Left kidney (tissue), 2 donors: Measurements from ENCODE around the gene CHD2. TPM values are rescaled to one million over a fixed set of nuclear protein-coding genes. Genes with fewer than 3 reads are reported as not detected.
A peak's percentile ranks its signal among the peaks of the same experiment; 100 is the strongest.
"Not testable (repeated sequence)": the region's sequence is repeated elsewhere in the genome, so short reads cannot be mapped to it uniquely, and the experiment has no call there.

Experiments used
- DNase-seq: peaks from one replicate; pipeline ENCODE4 v3.0.0-alpha.2; 2013
- polyA plus RNA-seq: library from polyadenylated mRNA; unstranded; fragments of 120-200 nt; gene quantifications from one replicate; pipeline ENCODE4 v1.2.1, GENCODE V29; 2013; ENCODE audit not compliant: insufficient read length

The CHD2 gene
- polyA plus RNA-seq, 1 donor: 134 TPM

DNA sequence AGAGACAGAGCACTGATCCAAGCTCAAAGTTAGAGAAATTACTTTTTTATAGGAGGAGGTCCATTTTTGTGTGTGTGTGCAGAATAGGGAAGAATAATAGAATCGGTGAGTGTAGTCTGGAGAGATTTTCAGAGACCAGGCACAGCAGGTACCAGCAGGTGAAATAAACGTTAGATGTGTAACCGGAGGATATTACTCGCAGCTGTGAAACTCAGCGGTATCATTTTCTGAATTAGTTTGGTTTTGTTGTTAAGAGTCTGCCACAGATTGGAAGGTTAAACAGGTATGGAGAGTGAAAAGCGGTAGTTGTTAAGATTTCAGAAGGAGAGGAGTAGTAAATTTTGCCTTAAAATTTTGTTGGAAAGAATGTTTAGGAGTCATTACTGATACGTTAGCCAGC is 119.0 kb downstream of the CHD2 start:
- no peak for DNase-seq

DNA sequence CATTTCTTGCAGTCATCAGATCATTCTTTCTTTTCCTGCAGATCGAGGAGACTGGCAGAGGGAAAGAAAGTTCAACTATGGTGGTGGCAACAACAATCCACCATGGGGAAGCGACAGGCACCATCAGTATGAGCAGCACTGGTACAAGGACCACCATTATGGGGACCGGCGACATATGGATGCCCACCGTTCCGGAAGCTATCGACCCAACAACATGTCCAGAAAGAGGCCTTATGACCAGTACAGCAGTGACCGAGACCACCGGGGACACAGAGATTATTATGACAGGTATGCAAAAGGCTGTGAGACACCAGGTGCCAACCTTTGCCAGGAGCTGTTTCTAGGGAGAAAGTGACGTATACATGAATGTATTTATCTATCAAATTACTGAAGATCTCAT is 119.8 kb downstream of the CHD2 start:
- no peak for DNase-seq

DNA sequence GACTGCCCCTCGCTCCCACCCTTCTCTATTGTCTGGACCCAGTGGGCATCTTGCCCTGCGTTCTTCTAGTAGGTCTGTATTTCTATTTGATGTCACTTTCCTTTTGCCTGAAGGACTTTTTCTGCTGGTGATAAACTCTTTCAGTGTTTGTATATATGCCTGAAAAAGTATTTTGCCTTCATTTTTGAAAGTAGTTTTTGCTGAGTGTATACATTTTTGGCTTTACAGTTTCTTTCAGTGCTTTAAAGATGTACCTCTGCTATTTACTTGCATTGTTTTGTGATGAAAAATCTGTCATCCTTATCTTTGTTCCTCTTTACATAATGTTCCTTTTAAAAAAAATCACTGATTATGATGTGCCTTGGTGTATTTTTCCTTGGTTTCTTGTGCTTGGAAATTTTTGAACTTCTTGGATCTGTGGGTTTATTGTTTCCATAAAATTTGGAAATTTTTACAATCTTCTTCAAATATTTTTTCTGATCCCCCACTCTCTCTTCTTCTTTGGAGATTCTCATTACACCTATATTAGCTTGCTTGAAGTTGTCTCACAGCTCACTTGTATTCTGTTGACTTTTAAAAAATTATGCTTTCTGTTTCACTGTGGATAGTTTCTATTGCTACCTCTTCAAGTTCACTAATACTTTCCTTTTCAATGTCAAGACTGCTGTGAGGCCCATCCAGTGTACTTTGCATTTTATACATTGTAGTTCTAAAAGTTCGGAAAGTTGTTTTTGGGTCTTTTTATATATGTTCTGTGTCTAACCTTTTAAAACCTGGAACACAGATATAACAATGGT is 121.0 kb downstream of the CHD2 start:
- DNase-seq: no peak

DNA sequence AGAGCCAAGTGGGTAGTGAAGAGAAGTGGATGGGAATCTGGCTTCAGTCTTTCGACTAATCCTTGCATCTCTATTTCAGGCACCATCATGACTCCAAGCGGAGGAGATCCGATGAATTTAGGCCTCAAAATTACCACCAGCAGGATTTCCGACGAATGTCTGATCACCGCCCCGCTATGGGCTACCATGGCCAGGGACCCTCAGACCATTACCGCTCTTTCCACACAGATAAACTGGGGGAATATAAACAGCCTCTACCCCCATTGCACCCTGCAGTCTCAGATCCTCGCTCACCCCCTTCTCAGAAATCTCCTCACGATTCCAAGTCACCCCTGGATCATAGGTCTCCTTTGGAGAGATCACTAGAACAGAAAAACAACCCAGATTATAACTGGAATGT is 124.2 kb downstream of the CHD2 start:
- DNase-seq: no peak

DNA sequence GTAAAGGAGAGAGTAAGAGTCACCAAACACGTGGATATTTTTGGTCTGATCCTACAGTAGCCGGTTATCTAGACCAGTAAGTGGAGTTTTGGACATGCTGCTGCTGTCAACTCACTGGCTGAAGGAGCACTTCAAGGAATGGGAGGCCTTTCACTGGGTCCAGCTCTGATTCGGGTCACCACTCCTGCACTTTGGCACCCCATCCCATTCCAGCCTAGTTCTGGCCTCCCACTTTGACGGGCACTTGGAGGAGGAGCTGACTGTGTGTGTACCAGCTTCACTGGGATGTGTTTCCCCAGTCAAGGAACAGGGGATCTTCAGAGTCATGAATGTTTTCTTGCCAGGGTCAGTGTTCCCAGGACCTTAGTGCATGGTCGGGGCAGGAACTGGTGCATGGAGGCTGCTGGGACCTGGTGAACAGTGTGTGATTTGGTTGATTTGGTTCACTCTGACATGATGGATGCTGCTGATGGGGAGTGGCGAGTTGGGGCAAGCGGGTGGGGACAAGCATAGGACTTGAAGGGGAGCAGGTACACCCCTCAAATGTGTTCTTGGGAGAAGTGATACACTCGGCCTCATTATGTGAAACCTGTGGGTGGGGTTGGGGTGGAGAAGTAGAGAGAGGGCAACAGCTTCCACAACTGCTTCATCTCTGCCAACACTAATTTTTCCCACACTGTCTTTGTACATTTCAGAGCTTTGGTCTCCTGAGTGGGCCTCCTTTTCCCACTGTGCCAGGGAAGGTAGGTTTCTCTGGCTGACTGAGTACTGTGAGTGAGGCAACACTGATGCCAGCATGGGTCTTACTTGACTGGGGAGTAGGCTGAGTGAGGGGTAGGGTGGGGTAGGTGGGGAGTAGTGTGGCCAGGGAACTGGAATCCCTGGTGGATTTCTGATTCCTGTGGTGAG is 124.8 kb downstream of the CHD2 start:
- DNase-seq: no peak

DNA sequence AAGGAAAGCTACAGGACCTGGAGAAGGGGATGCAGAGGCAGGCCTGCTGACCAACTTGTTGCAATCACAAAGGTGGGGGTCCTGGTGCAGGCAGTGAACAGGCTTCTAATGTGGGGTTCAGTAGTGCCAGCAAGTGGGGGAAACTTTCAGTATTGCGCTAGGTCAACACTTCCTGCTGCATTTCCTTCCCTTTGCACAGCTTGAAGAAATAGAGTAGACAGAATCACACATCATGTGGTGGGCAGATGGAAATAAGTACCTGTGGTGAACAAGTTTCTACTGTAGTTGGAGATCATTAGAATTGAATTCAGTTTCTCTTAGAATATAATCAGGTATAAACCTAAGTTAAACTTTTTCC is 125.5 kb downstream of the CHD2 start:
- no peak for DNase-seq

DNA sequence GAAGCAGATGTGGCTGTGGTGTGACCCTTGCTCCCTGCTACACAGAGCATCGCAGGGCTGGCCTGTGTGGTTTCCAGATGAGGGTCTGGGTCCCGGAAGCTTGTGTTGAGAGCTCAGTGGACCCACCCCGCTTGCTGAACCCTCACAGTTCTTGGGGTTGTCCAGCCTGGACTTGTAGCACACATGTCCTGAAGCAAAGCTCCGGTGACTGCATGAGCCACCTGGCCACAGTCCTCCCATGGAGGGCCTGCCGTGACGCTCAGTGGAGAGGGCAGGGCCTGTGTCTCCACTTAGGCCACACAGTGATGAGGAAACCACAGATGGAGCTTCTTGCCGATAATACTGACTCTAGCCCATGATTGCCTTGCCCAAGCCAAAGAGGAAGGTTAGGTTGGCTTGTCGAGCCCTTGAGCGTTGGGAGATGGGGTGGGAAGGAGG is 126.3 kb downstream of the CHD2 start:
- DNase-seq: no peak

DNA sequence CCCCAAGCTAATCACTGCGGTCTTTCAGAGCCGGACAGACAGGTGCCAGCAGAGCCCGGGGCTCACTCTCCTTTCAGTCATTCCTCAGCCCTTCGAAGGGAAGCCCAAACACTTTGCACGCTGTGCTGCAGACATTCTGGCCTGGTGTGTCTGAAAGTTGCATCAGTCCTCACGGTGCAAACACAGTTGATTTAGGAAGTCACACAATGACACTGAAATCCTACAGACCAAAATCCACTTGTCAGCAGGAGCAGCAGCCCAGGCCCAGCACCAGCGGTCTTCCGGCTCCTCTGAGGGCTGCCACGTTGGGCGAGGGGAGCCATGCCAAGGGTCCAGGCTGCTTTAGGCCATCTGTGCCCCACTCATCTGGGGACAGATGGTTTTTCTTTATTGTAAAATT is 127.3 kb downstream of the CHD2 start:
- no peak for DNase-seq

DNA sequence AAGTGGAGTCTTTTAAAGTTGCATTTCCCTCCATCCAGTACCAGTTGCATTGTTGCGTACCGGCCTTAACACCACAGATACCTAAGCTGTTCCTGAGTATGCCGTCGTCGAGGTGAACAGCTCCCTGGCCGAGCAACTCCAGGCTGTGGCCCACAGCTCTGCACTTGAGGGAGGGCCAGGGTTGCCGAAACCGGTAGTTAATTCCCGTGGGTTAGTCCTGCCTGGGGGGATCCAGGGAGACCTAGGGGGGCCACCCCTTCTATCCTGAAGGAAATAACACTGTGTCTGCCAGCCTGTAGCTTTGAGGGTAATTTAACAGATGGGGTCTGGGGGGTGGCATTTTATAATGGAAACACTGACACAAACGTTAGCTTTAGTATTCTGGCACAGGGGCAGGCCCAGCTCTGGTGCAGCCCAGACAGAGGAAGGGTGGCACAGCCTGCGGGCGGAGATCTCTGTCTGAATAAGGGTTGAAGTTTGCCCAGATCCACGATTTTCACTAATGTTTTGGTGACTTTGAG is 128.0 kb downstream of the CHD2 start:
- no peak for DNase-seq

DNA sequence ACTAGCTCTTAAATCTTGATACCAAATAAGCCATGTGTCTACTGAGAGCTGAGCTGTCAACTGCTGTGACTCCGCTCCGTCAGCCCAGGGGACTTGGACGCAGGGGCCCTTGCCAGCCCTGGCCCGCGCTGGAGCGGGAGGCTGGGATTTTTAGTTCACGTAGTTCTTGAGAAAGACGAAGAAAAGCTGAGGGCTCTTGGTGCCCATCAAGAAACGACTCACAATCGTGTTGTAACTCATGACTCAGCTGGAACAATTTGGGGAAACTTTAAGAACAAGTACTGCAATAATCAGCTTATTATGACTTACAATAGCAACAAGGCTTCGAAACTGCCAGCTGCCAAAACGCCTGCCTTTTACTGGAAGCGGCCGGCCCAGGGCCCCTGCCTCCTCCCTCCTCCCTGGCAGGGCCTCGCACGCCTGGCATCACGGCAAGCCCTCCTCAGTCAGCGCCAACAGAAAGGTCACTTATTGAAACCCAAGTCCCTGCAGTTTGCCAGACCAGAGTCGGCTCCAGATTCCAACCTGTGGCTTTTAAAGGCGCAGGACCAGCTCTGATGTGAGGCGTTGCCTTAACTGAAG is 128.6 kb downstream of the CHD2 start:
- no peak for DNase-seq

DNA sequence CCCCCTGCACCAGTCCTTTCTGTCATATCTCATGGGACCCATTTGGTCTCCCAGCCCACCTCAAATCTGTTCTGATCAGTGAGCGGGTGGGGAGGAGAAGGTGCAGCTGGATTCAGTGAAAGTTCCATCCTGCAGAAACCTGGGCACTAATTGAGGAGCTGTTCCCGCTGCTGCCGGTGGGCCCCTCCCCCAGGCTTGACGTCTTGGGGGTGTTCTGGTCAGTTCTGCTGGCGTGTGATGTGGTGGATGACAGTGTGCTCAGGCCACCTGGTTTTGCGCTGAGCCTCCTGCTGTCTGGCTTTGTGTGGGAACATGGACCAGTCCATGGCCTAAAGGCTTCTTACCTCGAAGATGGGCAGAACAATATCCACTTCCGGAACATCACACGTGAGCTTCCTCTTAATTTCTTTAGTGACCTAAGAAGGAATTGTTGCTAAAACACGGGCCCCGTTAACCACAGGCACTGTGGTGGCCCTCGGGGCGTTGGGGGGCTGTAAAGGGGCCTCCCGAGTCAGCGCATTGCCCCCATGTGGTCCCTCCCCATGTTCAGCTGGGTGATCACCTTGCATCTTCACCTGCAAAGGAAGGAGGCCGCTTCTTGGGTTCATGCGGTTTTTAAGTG is 129.2 kb downstream of the CHD2 start:
- DNase-seq: no peak

DNA sequence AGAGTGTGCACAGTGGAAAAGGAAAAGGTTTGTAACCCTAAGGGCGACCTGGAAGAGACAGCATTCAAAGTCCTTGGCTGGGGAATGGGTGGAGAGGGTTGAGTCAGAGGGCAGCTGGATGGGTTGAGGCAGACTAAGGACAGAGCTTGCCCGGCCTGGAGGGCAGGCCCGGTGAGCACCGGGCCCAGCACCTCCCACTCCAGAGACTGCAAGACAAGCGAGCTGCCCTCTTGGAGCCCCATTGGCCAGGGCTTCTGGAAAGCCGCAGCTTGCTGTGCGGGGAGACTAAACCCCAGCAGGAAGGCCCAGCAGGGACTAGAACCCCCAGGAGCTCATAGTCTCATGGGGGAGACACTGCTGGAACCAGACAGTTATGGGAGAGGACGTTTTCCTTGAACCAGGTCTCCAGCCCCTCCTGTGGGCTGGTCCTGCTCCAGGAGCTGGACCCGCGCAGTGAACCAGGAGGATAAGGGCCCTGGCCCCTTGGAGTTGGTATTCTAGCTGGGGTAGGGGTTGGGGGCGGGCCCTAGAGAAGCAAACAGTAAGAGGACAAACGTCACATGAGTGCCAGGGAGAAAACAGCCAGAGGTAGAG is 129.8 kb downstream of the CHD2 start:
- DNase-seq: no peak

DNA sequence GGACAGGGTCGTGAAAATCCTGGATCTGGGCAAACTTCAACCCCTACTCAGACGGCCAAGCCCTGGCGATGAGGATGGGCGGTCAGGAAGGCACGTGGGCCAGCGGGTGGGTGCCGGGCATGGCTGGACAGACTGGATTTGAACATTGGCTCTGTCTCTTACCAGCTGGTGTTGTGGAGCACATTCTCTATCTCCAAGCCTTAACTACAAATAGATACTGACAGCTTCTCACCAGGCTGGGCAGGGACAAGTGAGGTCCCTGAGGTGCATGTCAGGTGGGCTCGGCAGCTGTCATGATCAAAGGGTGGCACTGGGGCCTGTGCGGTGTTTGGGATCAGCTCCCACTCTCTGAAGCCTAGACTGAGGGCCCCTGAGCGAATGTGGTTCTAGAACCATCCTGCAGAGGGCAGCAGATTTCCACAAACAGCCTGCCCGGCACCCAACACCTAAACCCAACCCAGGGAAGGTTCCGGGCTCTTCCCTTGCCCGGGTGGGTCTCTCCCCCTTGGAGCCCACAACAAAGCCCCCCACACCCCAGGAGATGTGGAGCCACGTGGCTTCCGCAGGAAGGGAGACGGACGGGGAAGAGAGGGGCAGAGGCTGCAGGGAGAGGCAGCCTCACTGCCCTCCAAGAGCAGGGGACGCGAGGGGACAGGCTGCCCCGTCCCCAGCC is 130.4 kb downstream of the CHD2 start:
- DNase-seq: peak; percentile 67

DNA sequence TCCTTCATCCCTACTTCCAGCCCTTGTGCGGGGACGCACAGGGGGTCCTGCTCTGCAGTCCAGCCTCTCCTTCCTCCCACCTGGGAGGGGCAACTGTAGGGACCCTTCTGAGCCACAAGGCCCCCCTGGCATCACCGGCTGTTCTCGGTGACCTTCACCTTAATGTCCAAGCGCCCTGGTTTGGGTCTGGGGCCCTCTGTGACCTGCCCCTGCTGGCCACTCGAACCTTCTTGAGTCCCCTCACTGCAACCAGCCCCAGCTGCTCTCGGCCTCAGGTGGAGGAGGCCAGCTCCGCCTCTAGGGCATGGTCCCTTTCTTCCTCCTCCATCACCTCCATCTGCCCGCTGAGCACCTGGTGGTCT is 131.0 kb downstream of the CHD2 start:
- no peak for DNase-seq

DNA sequence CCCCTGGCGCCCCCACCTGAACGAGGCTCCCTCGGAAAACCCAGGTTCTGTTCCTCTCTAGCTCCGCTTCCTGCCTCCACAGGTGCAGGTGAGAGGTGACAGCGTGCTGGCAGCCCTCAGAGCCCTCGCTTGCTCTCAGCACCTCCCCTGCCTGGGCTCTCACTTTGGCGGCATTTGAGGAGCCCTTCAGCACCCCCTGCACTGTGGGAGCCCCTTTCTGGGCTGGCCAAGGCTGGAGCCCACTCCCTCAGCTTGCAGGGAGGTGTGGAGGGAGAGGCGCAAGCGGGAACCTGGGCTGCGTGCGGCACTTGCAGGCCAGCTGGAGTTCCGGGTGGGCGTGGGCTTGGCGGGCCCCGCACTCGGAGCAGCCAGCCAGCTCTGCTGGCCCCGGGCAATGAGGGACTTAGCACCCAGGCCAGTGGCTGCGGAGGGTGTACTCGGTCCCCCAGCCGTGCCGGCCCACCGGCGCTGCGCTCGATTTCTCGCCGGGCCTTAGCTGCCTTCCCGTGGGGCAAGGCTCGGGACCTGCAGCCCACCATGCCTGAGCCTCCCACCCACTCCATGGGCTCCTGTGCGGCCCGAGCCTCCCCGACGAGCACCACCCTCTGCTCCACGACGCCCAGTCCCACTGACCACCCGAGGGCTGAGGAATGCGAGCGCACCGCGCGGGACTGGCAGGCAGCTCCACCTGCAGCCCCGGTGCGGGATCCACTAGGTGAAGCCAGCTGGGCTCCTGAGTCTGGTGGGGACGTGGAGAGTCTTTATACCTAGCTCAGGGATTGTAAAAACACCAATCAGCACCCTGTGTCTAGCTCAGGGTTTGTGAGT is 131.6 kb downstream of the CHD2 start:
- not testable (repeated sequence) for DNase-seq

DNA sequence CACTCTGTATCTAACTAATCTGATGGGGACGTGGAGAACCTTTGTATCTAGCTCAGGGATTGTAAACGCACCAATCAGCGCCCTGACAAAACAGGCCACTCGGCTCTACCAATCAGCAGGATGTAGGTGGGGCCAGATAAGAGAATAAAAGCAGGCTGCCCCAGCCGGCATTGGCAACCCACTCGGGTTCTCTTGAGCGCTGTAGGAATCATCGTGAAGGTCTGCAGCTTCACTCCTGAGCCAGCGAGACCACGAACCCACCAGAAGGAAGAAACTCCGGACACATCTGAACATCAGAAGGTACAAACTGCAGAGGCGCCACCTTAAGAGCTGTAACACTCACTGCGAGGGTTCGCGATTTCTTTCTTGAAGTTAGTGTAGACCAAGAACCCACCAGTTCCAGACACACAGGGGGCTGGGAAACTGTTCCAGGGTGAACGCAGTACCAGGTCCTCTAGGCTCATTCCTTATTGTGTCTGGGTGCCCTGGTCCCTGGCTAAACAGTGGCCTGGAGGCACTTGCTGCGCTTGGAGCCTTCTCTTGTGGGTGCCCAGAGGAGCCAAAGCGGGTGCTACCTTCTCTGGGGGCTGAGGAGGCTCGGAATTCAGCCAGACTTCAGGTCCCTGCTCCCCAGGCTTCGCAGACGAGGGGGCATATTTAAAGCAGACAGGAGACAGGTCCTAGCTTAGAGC is 132.5 kb downstream of the CHD2 start:
- not testable (repeated sequence) for DNase-seq

DNA sequence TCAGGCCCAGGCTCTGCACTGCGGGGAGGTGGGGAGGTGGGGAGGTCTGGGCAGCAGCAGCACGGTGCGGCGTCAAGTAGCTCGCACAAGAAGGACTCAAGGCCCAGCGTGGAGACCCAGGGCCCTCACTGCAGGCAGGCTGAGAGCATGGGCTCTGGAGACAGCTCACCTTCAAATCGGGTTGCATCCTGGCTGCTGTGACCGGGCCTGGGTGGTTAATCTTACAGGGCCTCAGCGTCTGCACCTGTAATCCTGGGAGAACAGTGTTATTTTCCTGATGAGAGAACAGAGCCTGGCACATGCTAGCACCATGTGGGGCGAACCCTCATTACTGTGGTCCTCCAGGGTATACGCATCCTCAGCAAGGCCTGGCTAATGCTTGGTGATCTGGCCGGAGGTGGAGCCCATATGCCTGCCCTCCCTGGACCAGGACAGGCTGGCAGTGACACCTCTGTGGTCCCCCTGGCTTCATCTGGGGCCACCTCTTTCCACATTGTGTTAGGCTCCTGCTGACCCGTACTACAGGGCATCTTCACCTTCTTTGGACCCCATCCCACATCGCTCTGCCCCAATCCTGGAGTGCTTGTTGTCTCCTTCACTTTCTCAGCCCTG is 133.4 kb downstream of the CHD2 start:
- no peak for DNase-seq

DNA sequence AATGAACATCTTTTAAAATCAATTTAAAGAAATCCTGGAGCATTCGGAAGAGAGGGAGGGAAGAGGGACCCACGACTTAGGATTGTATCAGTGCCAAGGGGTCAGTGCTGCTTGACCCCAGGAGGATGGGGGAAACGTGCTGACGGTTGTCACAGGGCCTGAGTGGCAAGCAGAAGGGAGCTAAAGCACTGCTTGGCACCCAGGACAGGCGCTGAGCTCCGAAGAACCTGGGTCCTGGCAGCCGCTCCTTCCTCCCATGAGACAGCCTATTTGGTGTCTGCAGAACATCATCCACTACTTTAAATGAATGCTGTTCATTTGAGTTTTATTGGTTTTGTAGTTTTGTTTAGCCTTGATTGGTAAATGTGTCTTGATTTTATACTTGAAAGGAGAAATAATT is 134.4 kb downstream of the CHD2 start:
- no peak for DNase-seq
